ENCODE measurements around the gene ARMH3. TPM values are rescaled to one million over a fixed set of nuclear protein-coding genes. Genes with fewer than 3 reads are reported as not detected.

ARMH3 gene
- total RNA-seq, 2 donors from 2014 or later = 5.6 to 8.3 TPM

- ATAC-seq = no peak
- intact Hi-C loops (cut with DNase I) = no loop called here
- Histone ChIP-seq H3K9me3 (no peaks in the 10 kb centered on the region), H3K4me1 (no peaks in the 10 kb centered on the region), H3K27ac (no peak overlapping the region), H3K4me3 (no peak overlapping the region), H3K36me3 (replicated peaks in 1 of 2; ENCODE audit: insufficient read depth in 1 of 2, low read depth in 2 of 2) (peaks cover 0 to 1% of the 10 kb centered on the region in 2 donors), H3K27me3 (no peaks in the 10 kb centered on the region)
- 74 to 84% methylated on average over 3 of the region's 3 CpGs for WGBS, 2 donors
- no peak for DNase-seq
- TF ChIP-seq CTCF (IDR thresholded peaks at IDR 0.05) (no peak), POLR2A (IDR thresholded peaks at IDR 0.05) (no peak)
Observed at GRCh38 chr10:101850749-101851148, 205.2 kb downstream of the ARMH3 start.

GRCh38 chr10:101848894-101849351 lies 207.1 kb downstream of the ARMH3 start:
- peak in 1 of 4 donors; percentile 27 for DNase-seq
- WGBS, 2 donors = 48 to 82% methylated on average over 3 of the region's 3 CpGs
- ATAC-seq = no peak
- Histone ChIP-seq H3K4me3 (no peak overlapping the region), H3K27ac (peak overlapping the region in 1 of 4 donors; percentile 28), H3K36me3 (replicated peaks in 1 of 2; ENCODE audit: insufficient read depth in 1 of 2, low read depth in 2 of 2) (peaks cover 0 to 1% of the 10 kb centered on the region in 2 donors), H3K27me3 (no peaks in the 10 kb centered on the region), H3K4me1 (peaks cover 4% of the 10 kb centered on the region), H3K9me3 (no peaks in the 10 kb centered on the region)
- TF ChIP-seq CTCF (IDR thresholded peaks at IDR 0.05) (no peak), POLR2A (IDR thresholded peaks at IDR 0.05) (no peak)
- intact Hi-C loops (cut with DNase I) = no loop called here

- ATAC-seq (no peak), DNase-seq (peak in 1 of 4 donors; percentile 13)
- no peak overlapping the region for H3K4me3 ChIP-seq
- WGBS, 2 donors = 55 to 61% methylated on average over 4 of the region's 4 CpGs
- TF ChIP-seq CTCF (IDR thresholded peaks at IDR 0.05) (no peak), POLR2A (IDR thresholded peaks at IDR 0.05) (no peak)
- peaks cover 6% of the 10 kb centered on the region for H3K4me1 ChIP-seq
- H3K9me3 ChIP-seq = no peaks in the 10 kb centered on the region
- intact Hi-C loops (cut with DNase I) = no loop called here
- H3K27me3 ChIP-seq = no peaks in the 10 kb centered on the region
- H3K36me3 ChIP-seq (replicated peaks in 1 of 2; ENCODE audit: insufficient read depth in 1 of 2, low read depth in 2 of 2) = peaks cover 0 to 1% of the 10 kb centered on the region in 2 donors
- H3K27ac ChIP-seq = peak overlapping the region in 1 of 4 donors; percentile 28
Observed at GRCh38 chr10:101848408-101848807, 207.6 kb downstream of the ARMH3 start.

- H3K36me3 ChIP-seq (replicated peaks in 1 of 2; ENCODE audit: insufficient read depth in 1 of 2, low read depth in 2 of 2) = peaks cover 0 to 1% of the 10 kb centered on the region in 2 donors
- intact Hi-C loops (cut with DNase I) = no loop called here
- DNase-seq = no peak
Observed at GRCh38 chr10:101845893-101846292, 210.1 kb downstream of the ARMH3 start.

More at GRCh38 chr10:101845893-101846292, 210.1 kb downstream of the ARMH3 start:
- peaks cover 16% of the 10 kb centered on the region for H3K4me1 ChIP-seq
- H3K9me3 ChIP-seq = no peaks in the 10 kb centered on the region
- no peak overlapping the region for H3K27ac ChIP-seq
- TF ChIP-seq POLR2A (IDR thresholded peaks at IDR 0.05) (no peak), CTCF (IDR thresholded peaks at IDR 0.05) (no peak)
- WGBS, 2 donors = 95 to 100% methylated on average over 3 of the region's 3 CpGs
- ATAC-seq = no peak
- H3K4me3 ChIP-seq = no peak overlapping the region
- H3K27me3 ChIP-seq = no peaks in the 10 kb centered on the region

Measured in body of pancreas (tissue), 4 donors.